Measurements from ENCODE around the gene C16orf78.

DNA sequence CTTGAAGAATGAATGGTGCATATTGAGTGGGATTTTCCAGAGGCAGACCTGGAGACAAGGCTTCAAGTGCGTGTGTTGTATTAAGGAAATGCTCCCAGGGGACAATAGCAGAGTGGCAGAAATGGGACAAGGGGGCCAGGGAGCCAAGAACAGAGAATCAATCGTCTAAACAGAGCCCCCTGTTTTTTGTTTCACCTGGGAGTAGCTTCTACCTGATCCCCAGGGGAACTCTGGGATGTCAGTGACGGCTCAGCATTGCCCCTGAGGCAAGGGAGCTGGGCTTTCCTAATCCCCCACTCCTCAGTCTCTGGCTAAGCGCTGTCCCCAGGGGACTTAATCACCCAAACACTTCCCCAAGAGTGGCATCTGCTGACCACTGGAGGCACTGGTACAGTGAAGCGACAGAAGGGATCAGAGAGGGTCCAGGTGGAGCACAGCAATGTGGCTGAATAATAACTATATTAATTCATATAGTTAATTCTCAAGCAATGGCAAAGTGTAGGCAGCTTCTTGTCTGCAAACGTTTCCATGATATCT, 35.7 kb upstream of the C16orf78 start:
- TF ChIP-seq, protein P1, sequence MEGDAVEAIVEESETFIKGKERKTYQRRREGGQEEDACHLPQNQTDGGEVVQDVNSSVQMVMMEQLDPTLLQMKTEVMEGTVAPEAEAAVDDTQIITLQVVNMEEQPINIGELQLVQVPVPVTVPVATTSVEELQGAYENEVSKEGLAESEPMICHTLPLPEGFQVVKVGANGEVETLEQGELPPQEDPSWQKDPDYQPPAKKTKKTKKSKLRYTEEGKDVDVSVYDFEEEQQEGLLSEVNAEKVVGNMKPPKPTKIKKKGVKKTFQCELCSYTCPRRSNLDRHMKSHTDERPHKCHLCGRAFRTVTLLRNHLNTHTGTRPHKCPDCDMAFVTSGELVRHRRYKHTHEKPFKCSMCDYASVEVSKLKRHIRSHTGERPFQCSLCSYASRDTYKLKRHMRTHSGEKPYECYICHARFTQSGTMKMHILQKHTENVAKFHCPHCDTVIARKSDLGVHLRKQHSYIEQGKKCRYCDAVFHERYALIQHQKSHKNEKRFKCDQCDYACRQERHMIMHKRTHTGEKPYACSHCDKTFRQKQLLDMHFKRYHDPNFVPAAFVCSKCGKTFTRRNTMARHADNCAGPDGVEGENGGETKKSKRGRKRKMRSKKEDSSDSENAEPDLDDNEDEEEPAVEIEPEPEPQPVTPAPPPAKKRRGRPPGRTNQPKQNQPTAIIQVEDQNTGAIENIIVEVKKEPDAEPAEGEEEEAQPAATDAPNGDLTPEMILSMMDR (IDR thresholded peaks at IDR 0.05) = peak; percentile 12
- no peak for TF ChIP-seq EZH2 (IDR thresholded peaks at IDR 0.05)

Data from neural progenitor cell (in vitro differentiated cells).